ENCODE data around the gene GPRC6A.

The GPRC6A gene

GRCh38 chr6:116783852-116784251 is 45.0 kb downstream of the GPRC6A start:
- no peak for DNase-seq

DNA sequence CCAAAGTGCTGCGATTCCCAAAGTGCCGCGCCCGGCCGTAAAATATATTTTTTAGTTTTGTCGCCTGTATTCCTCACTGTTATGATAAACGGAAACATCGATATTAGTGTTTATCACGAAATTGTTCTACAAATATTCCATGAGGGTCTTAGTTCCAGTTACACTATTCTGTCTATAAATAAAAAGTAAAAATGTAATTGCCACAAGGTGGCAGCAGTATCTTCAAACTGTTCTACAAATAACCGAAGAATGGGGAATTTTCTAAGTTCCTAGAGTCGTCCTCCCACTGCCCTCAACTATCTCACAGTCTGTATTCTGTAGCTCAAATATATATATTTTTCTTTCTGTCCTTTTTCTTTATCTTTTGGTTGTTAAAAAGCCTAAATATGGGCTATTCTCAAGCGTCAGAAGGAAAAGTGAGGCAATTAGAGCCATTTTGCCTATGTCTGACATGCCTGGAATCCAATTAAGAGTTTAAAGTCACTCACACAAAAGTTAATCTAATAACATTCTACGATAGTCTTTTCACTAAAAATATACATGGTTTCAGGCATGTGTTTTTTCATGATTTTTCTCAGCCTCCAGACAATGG is 49.2 kb downstream of the GPRC6A start:
- peak; percentile 39 for DNase-seq

DNA sequence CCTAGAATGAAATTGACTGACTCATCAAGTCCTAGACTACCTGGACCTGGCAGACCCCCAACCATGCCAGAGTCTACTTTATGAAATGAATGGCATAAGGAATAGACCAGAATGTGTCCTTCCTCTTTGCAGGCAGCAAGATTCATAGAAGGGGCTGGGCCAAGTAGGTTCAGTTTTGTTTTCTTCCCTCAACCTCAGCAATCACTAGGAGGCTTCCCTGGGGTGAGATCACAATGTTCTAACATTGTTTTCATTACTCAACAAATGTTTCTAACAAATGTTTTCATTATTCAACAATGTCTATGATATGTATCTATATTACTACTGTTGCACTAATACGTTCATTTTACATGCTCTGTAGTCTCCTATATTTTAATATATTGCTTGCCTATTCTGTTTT is 55.0 kb downstream of the GPRC6A start:
- peak; percentile 43 for DNase-seq

DNA sequence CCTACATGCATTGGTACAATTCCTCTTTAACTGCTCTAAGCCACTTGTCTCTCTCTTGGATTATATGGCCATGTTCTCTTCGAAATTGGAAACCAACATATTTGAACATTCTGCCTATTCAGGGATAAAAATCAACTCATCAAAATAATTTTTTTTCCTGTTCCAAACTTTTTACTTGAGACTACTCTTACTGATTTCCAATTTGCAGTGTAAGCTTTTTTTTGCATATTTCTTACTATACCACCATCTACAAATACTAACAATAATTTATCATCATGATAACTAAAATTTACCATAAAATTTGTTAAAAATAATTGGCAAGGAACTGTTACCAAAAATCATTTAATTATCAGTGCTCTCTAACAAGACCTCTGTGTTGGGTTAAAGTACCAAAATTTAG is 56.4 kb downstream of the GPRC6A start:
- DNase-seq = no peak

DNA sequence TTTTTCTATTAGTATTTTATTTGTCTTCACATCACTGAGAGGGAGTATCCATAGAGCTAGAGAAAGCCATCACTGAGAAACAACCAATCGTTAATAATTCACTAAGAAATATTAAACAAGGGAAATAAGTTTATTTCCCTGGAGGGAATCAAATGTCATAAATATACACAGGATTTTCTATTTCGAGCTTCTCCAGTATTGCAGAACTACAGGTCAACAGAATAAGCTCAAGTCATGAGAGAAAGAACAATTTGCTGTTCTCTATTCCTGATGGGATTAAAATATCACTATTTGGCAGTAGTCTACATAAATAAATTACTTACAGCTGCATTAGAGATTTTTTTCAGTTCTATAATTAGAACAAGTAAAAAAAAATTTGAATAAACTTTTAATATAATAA is 61.2 kb downstream of the GPRC6A start:
- no peak for DNase-seq

DNA sequence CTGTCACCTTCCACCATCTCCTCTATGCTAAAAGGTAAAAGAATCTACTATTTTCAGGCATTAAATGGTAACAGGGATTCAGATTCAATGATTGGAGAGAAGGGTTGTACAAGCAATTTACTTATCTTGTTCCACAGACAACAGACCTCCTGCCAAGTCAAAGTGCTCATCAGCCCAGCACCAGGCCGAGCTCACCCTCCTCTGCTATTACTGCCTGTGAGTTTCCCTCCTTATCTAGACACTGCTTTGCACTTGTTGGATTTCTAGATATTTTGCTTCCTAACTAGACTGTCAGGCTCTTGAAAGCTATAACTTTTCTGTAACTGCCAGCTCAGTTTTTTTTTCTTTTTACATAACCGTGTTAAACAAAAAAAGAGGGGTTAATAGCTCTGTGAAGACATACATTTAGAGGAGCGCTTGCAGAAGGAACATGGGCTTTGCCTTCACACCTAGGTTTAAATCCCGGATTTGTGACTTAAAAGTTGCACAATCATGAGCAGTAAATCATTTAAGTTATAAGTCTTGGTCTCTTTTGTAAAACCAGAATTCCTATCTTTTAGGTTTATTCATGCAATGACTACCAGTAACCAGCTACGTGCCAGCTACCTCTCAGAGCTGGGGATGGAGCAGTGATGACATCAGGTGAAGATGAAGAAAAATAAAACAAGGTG is 62.2 kb downstream of the GPRC6A start:
- DNase-seq = no peak

- DNase-seq = no peak
These were observed 63.7 kb downstream of the GPRC6A start, which contains the start of gene FAM162B for GRCh38 chr6:116764961-116765841. Gene FAM162B (minus strand): TSS chr6:116765719. CDS start chr6:116765576, 143 bp downstream.

- no peak for DNase-seq
These were observed 64.3 kb downstream of the GPRC6A start for GRCh38 chr6:116764629-116764960.

GRCh38 chr6:116763906-116764628 is 64.8 kb downstream of the GPRC6A start:
- DNase-seq = no peak

DNA sequence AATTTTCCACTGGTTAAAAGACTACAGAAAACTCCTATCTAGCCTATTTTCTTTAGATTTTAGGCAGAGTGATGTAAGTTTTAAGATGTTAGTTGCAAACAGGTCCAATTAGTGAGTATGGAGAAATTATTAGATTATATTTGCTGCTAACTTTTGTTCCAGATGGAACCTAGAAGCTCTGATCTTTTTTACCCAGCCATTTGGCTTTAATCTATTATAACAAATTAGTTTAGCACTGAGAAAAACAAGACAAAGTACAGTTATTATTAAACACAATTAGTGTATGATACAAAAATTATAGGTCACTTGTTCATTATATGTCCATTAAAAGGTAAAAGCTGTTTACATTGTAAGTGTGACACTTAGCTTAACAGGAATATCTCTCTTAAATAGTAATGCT is 65.8 kb downstream of the GPRC6A start:
- no peak for DNase-seq

DNA sequence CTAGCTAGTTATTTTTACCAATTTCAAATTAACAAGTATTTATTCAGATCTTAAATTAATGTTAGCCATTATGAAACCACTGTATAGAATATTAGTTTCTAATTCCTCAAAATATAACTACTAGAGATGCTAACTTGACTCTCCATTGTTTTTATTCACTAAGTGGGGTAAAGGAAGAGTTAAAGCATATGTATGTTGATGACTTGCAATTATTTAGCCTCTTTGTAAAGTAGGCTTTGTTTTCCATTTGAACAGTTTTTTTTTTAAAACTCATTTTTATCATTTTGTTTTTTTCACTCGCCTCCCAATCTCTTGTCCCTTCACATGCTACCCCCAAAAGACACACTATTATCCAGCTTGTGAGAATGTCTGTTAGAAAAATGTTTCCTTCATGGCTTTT is 66.6 kb downstream of the GPRC6A start:
- DNase-seq = no peak

DNA sequence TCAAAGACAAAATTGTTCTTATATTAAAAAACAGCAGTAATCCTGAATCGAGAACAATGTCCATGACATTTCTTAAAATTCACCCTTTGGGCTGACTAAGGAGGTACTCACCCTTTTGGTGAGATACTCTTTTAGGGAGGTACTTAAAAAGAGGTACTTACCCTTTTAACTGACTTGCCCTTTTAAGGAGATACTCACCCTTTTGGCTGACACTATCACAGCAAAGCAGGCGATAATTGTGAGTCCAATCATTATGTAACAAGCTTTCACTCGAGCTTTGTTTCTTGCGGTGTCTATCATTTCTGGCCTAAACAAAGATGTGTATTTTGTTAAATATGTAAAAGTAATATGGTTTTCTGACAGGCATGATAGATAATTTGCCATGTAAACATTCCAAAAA is 67.1 kb downstream of the GPRC6A start:
- DNase-seq = no peak

GRCh38 chr6:116745176-116745575 is 83.7 kb downstream of the GPRC6A start:
- DNase-seq = no peak

All from inflammatory macrophage treated with lipopolysaccharide for 4 hours (primary cell).